CD4-positive, CD25-positive, alpha-beta regulatory T cell (primary cell): Measurements from ENCODE around the gene FOCAD. TPM values are rescaled to one million over a fixed set of nuclear protein-coding genes. Genes with fewer than 3 reads are reported as not detected.

Source experiments
- ATAC-seq, 2 donors: fragments of 150-1000 bp; cut with Tn5 transposase; one replicate each; pipeline ENCODE4 v1.10.0; 2021; ENCODE audit warnings: low read depth in 2 of 2, moderate number of reproducible peaks in 2 of 2, moderate library complexity in 1 of 2
- DNase-seq, 3 donors: peaks; one replicate each; pipeline versions ENCODE4 v3.0.0 to v3.0.0-alpha.2; 2012 to 2022; ENCODE audit warnings: mixed read lengths in 1 of 3
- H3K27ac ChIP-seq: one replicate; pipeline ENCODE4 v1.7.0; 2013; ENCODE audit warnings: mild to moderate bottlenecking, low read length; ENCODE audit not compliant: insufficient read depth, poor library complexity, severe bottlenecking
- H3K27me3 ChIP-seq: one replicate; pipeline ENCODE4 v1.7.0; 2013; ENCODE audit warnings: low read length; ENCODE audit not compliant: control insufficient read depth, insufficient read depth
- H3K36me3 ChIP-seq: one replicate; pipeline ENCODE4 v1.7.0; 2013; ENCODE audit warnings: mild to moderate bottlenecking, low read length, moderate library complexity; ENCODE audit not compliant: control insufficient read depth, insufficient read depth
- H3K4me1 ChIP-seq: 2 replicates; pipeline ENCODE4 v1.7.0; 2013; ENCODE audit warnings: mild to moderate bottlenecking, low read length; ENCODE audit not compliant: insufficient read depth, control insufficient read depth, poor library complexity, severe bottlenecking
- H3K4me3 ChIP-seq: one replicate; pipeline ENCODE4 v1.7.0; 2013; ENCODE audit warnings: low read depth, mild to moderate bottlenecking, low read length, moderate library complexity
- H3K9me3 ChIP-seq, 2 experiments: 1 replicate in 1 of 2; 2 replicates in 1 of 2; pipeline ENCODE4 v1.7.0; 2013; ENCODE audit warnings: low read length in 2 of 2, mild to moderate bottlenecking in 1 of 2, moderate library complexity in 1 of 2; ENCODE audit not compliant: control insufficient read depth in 2 of 2
- H3K27ac Mint-ChIP-seq, 3 donors: one replicate each; pipeline ENCODE4 v1.8.0; 2020 to 2022; ENCODE audit warnings: mild to moderate bottlenecking in 3 of 3, mixed read lengths in 3 of 3, moderate library complexity in 2 of 3
- H3K27me3 Mint-ChIP-seq: one replicate; pipeline ENCODE4 v1.8.0; 2022; ENCODE audit warnings: mild to moderate bottlenecking, mixed read lengths
- H3K36me3 Mint-ChIP-seq: one replicate; pipeline ENCODE4 v1.8.0; 2020; ENCODE audit warnings: mixed read lengths
- H3K4me1 Mint-ChIP-seq, 4 donors: one replicate each; pipeline ENCODE4 v1.8.0; 2020 to 2022; ENCODE audit warnings: mixed read lengths in 4 of 4, mild to moderate bottlenecking in 1 of 4
- H3K4me3 Mint-ChIP-seq, 4 donors: one replicate each; pipeline ENCODE4 v1.8.0; 2020 to 2022; ENCODE audit warnings: mild to moderate bottlenecking in 4 of 4, mixed read lengths in 4 of 4, moderate library complexity in 3 of 4
- H3K9me3 Mint-ChIP-seq, 7 donors: one replicate each; pipeline ENCODE4 v1.8.0; 2020 to 2022; ENCODE audit warnings: mixed read lengths in 7 of 7, mild to moderate bottlenecking in 3 of 7, moderate library complexity in 2 of 7
- polyA plus RNA-seq, 4 donors: library from polyadenylated mRNA; unstranded; fragments of 300-500 nt; fragmentation: Illumina TruSeq; gene quantifications; one replicate each; pipeline ENCODE4 v1.2.3, GENCODE V29; 2021
- total RNA-seq: library from RNA; stranded (reverse); gene quantifications from one replicate; pipeline ENCODE4 v1.2.3, GENCODE V29; 2022

FOCAD gene
- total and polyA plus RNA-seq, 5 donors from 2014 or later = 9.0 to 19.6 (median 13.4) TPM

DNA sequence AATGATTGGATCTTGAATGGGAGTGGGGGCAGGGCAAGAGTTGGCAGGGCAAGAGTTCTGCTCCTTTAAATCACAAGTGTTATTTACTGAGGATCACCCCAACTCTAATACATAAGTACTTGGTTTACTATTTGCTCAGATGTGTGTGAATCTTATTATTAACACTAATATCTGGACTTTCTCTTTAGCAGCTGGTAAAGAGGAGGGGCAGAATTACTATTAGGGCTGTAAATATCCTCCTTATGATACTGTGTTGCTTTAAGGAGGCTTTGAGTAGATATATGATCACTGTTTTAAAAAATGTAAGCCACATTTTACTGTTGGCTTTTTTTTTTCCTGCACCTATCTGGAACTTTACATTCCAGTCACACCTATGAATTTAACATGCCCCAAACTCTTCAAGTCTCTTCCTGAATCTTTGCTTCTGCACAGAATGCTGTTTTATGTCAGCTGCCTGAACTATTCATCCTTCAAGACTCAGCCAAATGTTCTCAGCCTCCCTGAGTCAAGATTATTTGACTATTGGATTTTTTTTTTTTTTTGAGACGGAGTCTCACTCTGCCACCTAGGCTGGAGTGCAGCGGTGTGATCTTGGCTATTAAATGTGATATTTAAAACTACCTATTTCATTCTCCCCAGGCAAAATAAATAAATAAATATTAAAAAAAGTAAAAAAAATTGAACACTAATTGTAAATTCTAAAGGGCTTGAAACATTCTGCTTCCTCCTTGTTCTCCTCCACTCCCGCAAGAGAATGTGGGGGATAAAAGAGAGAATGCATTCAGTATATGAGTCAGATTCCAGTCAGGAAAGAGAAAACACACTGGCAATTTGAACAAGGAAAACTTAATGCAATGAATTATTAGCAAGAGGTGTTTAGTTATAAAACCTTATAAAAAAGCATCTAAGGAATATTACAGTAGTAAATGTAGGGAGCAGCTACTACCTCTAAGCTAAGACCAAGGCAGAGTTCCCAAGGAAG, 99.3 kb downstream of the FOCAD start:
- DNase-seq (no peak), ATAC-seq (no peak)
- Histone ChIP-seq H3K27me3 (no peaks in the 10 kb centered on the region), H3K4me3 (no peak overlapping the region), H3K4me1 (no peaks in the 10 kb centered on the region), H3K9me3 (no peaks in the 10 kb centered on the region), H3K36me3 (peaks cover 3% of the 10 kb centered on the region), H3K27ac (no peak overlapping the region)
- Mint-ChIP-seq H3K4me1 (peaks cover 0 to 5% (median under 1%) of the 10 kb centered on the region in 4 donors), H3K9me3 (peaks cover 0 to 1% (median 0%) of the 10 kb centered on the region in 7 donors), H3K27ac (peak overlapping the region in 1 of 3 donors; percentile 55), H3K36me3 (peaks cover 29% of the 10 kb centered on the region), H3K4me3 (no peak overlapping the region), H3K27me3 (no peaks in the 10 kb centered on the region)

GRCh38 chr9:20784196-20784595, 100.1 kb downstream of the FOCAD start:
- no peak overlapping the region for H3K27ac ChIP-seq
- H3K4me1 Mint-ChIP-seq = peaks cover 0 to 5% (median under 1%) of the 10 kb centered on the region in 4 donors

GRCh38 chr9:20786807-20787206, 102.7 kb downstream of the FOCAD start:
- Mint-ChIP-seq H3K4me1 (peaks cover 0 to 10% (median 6%) of the 10 kb centered on the region in 4 donors), H3K36me3 (peaks cover 36% of the 10 kb centered on the region), H3K27me3 (no peaks in the 10 kb centered on the region), H3K9me3 (no peaks in the 10 kb centered on the region), H3K27ac (no peak overlapping the region), H3K4me3 (no peak overlapping the region)
- Histone ChIP-seq H3K27ac (no peak overlapping the region), H3K4me1 (no peaks in the 10 kb centered on the region), H3K4me3 (no peak overlapping the region), H3K36me3 (peaks cover 3% of the 10 kb centered on the region), H3K27me3 (no peaks in the 10 kb centered on the region), H3K9me3 (no peaks in the 10 kb centered on the region)
- ATAC-seq (no peak), DNase-seq (no peak)

More at GRCh38 chr9:20784196-20784595, 100.1 kb downstream of the FOCAD start:
- Mint-ChIP-seq H3K4me3 (no peak overlapping the region), H3K36me3 (peaks cover 26% of the 10 kb centered on the region), H3K27me3 (no peaks in the 10 kb centered on the region), H3K27ac (peak overlapping the region in 1 of 3 donors; percentile 4), H3K9me3 (no peaks in the 10 kb centered on the region)
- no peak for ATAC-seq
- H3K9me3 ChIP-seq = no peaks in the 10 kb centered on the region
- H3K4me1 ChIP-seq = no peaks in the 10 kb centered on the region
- no peaks in the 10 kb centered on the region for H3K27me3 ChIP-seq
- H3K36me3 ChIP-seq = peaks cover 3% of the 10 kb centered on the region
- no peak for DNase-seq
- no peak overlapping the region for H3K4me3 ChIP-seq

GRCh38 chr9:20788526-20789451, 104.7 kb downstream of the FOCAD start:
- DNase-seq (no peak), ATAC-seq (no peak)
- no peak overlapping the region for H3K27ac Mint-ChIP-seq
- no peak overlapping the region for H3K4me3 Mint-ChIP-seq
- no peaks in the 10 kb centered on the region for H3K9me3 Mint-ChIP-seq
- no peaks in the 10 kb centered on the region for H3K27me3 Mint-ChIP-seq
- Histone ChIP-seq H3K4me3 (no peak overlapping the region), H3K27ac (no peak overlapping the region), H3K27me3 (no peaks in the 10 kb centered on the region), H3K36me3 (peaks cover 3% of the 10 kb centered on the region), H3K4me1 (no peaks in the 10 kb centered on the region), H3K9me3 (no peaks in the 10 kb centered on the region)
- peaks cover 41% of the 10 kb centered on the region for H3K36me3 Mint-ChIP-seq
- H3K4me1 Mint-ChIP-seq = peaks cover 0 to 10% (median 7%) of the 10 kb centered on the region in 4 donors

DNA sequence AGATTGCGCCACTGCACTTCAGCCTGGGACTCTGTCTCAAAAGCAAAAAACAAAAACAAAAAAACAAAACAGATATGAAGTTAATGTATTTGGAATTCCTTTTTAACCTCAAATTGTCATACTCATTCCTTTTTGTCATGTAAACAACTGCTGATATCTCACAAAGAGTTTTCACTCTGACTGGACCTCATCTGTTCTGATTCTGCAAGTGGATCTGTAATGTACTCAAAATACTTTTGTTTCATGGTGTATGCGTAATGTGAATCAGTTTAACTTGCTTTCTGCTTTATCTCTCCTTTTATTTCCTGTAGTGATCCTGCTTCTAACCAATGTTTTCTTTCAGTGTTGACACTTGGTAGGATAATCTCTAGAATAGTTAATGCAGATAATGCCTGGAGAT, 106.7 kb downstream of the FOCAD start:
- H3K27ac ChIP-seq = no peak overlapping the region
- H3K36me3 Mint-ChIP-seq = peaks cover 38% of the 10 kb centered on the region
- H3K4me3 Mint-ChIP-seq = no peak overlapping the region
- H3K9me3 ChIP-seq = no peaks in the 10 kb centered on the region
- H3K27me3 ChIP-seq = no peaks in the 10 kb centered on the region
- DNase-seq = no peak
- H3K27ac Mint-ChIP-seq = peak overlapping the region in 1 of 3 donors; percentile 26
- no peaks in the 10 kb centered on the region for H3K27me3 Mint-ChIP-seq
- H3K4me1 Mint-ChIP-seq = peaks cover 0 to 10% (median 4%) of the 10 kb centered on the region in 4 donors
- H3K9me3 Mint-ChIP-seq = no peaks in the 10 kb centered on the region
- no peaks in the 10 kb centered on the region for H3K4me1 ChIP-seq
- ATAC-seq = no peak
- no peak overlapping the region for H3K4me3 ChIP-seq
- no peaks in the 10 kb centered on the region for H3K36me3 ChIP-seq

GRCh38 chr9:20791682-20792081, 107.6 kb downstream of the FOCAD start:
- Histone ChIP-seq H3K9me3 (no peaks in the 10 kb centered on the region), H3K27ac (no peak overlapping the region), H3K27me3 (no peaks in the 10 kb centered on the region), H3K4me1 (no peaks in the 10 kb centered on the region), H3K4me3 (no peak overlapping the region), H3K36me3 (no peaks in the 10 kb centered on the region)
- DNase-seq = no peak
- Mint-ChIP-seq H3K27me3 (no peaks in the 10 kb centered on the region), H3K9me3 (no peaks in the 10 kb centered on the region), H3K36me3 (peaks cover 37% of the 10 kb centered on the region), H3K4me1 (peaks cover 0 to 10% (median 4%) of the 10 kb centered on the region in 4 donors), H3K4me3 (no peak overlapping the region), H3K27ac (no peak overlapping the region)
- ATAC-seq = no peak

GRCh38 chr9:20804489-20805250, 120.6 kb downstream of the FOCAD start:
- Histone ChIP-seq H3K27ac (no peak overlapping the region), H3K36me3 (no peaks in the 10 kb centered on the region), H3K9me3 (no peaks in the 10 kb centered on the region), H3K4me1 (no peaks in the 10 kb centered on the region), H3K27me3 (no peaks in the 10 kb centered on the region), H3K4me3 (no peak overlapping the region)
- Mint-ChIP-seq H3K4me3 (no peak overlapping the region), H3K4me1 (peaks cover 0 to 4% (median 2%) of the 10 kb centered on the region in 4 donors), H3K27ac (no peak overlapping the region), H3K9me3 (peaks cover 0 to 1% (median 0%) of the 10 kb centered on the region in 7 donors), H3K36me3 (no peaks in the 10 kb centered on the region), H3K27me3 (no peaks in the 10 kb centered on the region)
- ATAC-seq (no peak), DNase-seq (no peak)
